WTC11 (cell line): ENCODE measurements around the gene FAHD2B. TPM values are rescaled to one million over a fixed set of nuclear protein-coding genes. Genes with fewer than 3 reads are reported as not detected.

Experiments
- total RNA-seq: library from RNA; stranded (reverse); gene quantifications from 3 replicates; pipeline ENCODE4 v1.2.3, GENCODE V29; 2021

Gene FAHD2B
- total RNA-seq, 1 experiment from 2014 or later: 45.2 TPM

Other genes starting within 250 kb of the FAHD2B start
- 16.2 to 17.9 TPM (median 17.0 TPM) in 3 replicates for gene ANKRD39, start 236.9 kb downstream of the FAHD2B start, total RNA-seq
- gene SEMA4C, start 224.8 kb downstream of the FAHD2B start, total RNA-seq: 80.0 to 81.6 TPM (median 80.4 TPM) in 3 replicates
- 0.52 to 0.71 TPM (median 0.62 TPM) in 3 replicates for gene FAM178B, start 108.3 kb downstream of the FAHD2B start, total RNA-seq
- 14.4 to 16.8 TPM (median 16.2 TPM) in 3 replicates for gene ANKRD36, start 18.3 kb upstream of the FAHD2B start, total RNA-seq